ENCODE data around the gene WNT5A.

DNA sequence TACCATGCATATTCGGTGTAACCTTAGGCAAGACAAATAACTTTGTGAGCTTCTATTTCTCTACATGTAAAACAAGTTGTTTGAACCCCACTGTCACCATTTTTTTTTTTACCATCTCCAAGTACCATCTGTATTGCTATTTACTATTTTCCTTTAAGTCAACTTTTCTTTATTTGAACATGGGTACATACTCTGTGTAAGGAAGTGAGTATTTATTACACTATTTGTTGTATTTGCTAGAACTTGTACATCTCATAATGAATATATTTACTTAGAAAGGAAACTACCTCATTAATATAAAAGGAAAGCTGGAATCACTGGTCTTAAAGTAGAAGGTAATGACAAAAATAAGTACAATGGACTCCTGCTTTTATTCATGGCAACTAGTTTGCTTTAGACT, 69.9 kb downstream of the WNT5A start:
- no peak for TF ChIP-seq CTCF (IDR thresholded peaks at IDR 0.05)
- TF ChIP-seq POLR2A (IDR thresholded peaks at IDR 0.05): no peak

Measured in body of pancreas (tissue), 4 donors.